Mesothelial cell of epicardium (in vitro differentiated cells): Measurements from ENCODE around the gene GSG1L. TPM values are rescaled to one million over a fixed set of nuclear protein-coding genes. Genes with fewer than 3 reads are reported as not detected.

Experiments used
- DNase-seq, 2 experiments: peaks; one replicate each; pipeline ENCODE4 v3.0.0; 2021; ENCODE audit warnings: low spot score in 2 of 2; ENCODE audit not compliant: unreplicated experiment in 2 of 2
- H3K27ac Mint-ChIP-seq: 2 replicates; pipeline ENCODE4 v1.8.0; 2021; ENCODE audit warnings: mixed read lengths
- H3K27me3 Mint-ChIP-seq: 2 replicates; pipeline ENCODE4 v1.8.0; 2021; ENCODE audit warnings: low read depth, mixed read lengths
- H3K36me3 Mint-ChIP-seq: 2 replicates; pipeline ENCODE4 v1.8.0; 2021; ENCODE audit warnings: mixed read lengths
- H3K4me1 Mint-ChIP-seq: 2 replicates; pipeline ENCODE4 v1.8.0; 2021; ENCODE audit warnings: mixed read lengths
- H3K4me3 Mint-ChIP-seq: 2 replicates; pipeline ENCODE4 v1.8.0; 2021; ENCODE audit warnings: mild to moderate bottlenecking, moderate library complexity, mixed read lengths
- H3K9me3 Mint-ChIP-seq: 2 replicates; pipeline ENCODE4 v1.8.0; 2021; ENCODE audit warnings: mixed read lengths
- CTCF ChIP-seq: fragments of 200-600 bp; sonication (generic); IDR thresholded peaks from one replicate; pipeline ENCODE4 v1.5.0; 2021; ENCODE audit warnings: antibody characterized with exemption; ENCODE audit not compliant: unreplicated experiment
- total RNA-seq: library from RNA; stranded (reverse); gene quantifications from 3 replicates; pipeline ENCODE4 v1.2.1, GENCODE V29; 2021

GSG1L gene
- total RNA-seq, 1 donor from 2014 or later: 1.7 TPM

- TF ChIP-seq CTCF: no peak
- Mint-ChIP-seq H3K9me3 (no peaks in the 10 kb centered on the region), H3K36me3 (no peaks in the 10 kb centered on the region), H3K4me3 (no peak overlapping the region), H3K27me3 (peaks cover 28% of the 10 kb centered on the region), H3K4me1 (no peaks in the 10 kb centered on the region), H3K27ac (no peak overlapping the region)
- DNase-seq: no peak
Measured at GRCh38 chr16:27798241-27798640, 265.3 kb downstream of the GSG1L start.

GRCh38 chr16:27795992-27796614 lies 267.4 kb downstream of the GSG1L start:
- peak; percentile 58 to 81 for DNase-seq
- no peak overlapping the region for H3K4me3 Mint-ChIP-seq
- H3K27ac Mint-ChIP-seq: no peak overlapping the region
- no peaks in the 10 kb centered on the region for H3K36me3 Mint-ChIP-seq
- no peaks in the 10 kb centered on the region for H3K9me3 Mint-ChIP-seq
- TF ChIP-seq CTCF: no peak
- H3K27me3 Mint-ChIP-seq: peaks cover 11% of the 10 kb centered on the region
- H3K4me1 Mint-ChIP-seq: peaks cover 2% of the 10 kb centered on the region

- H3K27me3 Mint-ChIP-seq: peaks cover 5% of the 10 kb centered on the region
- H3K36me3 Mint-ChIP-seq: no peaks in the 10 kb centered on the region
- no peak for TF ChIP-seq CTCF
- H3K27ac Mint-ChIP-seq: no peak overlapping the region
- DNase-seq: no peak
- no peak overlapping the region for H3K4me3 Mint-ChIP-seq
- H3K4me1 Mint-ChIP-seq: peaks cover 2% of the 10 kb centered on the region
- no peaks in the 10 kb centered on the region for H3K9me3 Mint-ChIP-seq
Measured at GRCh38 chr16:27793249-27793622, 270.3 kb downstream of the GSG1L start.

- H3K4me3 Mint-ChIP-seq: no peak overlapping the region
- peaks cover 2% of the 10 kb centered on the region for H3K4me1 Mint-ChIP-seq
- peaks cover 3% of the 10 kb centered on the region for H3K27me3 Mint-ChIP-seq
- no peaks in the 10 kb centered on the region for H3K9me3 Mint-ChIP-seq
- no peak for TF ChIP-seq CTCF
- DNase-seq: no peak
- H3K27ac Mint-ChIP-seq: no peak overlapping the region
- no peaks in the 10 kb centered on the region for H3K36me3 Mint-ChIP-seq
Measured at GRCh38 chr16:27792486-27793248, 270.8 kb downstream of the GSG1L start.

- Mint-ChIP-seq H3K27me3 (peaks cover 3% of the 10 kb centered on the region), H3K4me3 (no peak overlapping the region), H3K9me3 (no peaks in the 10 kb centered on the region), H3K36me3 (no peaks in the 10 kb centered on the region), H3K27ac (no peak overlapping the region), H3K4me1 (peaks cover 2% of the 10 kb centered on the region)
- no peak for TF ChIP-seq CTCF
- DNase-seq: no peak
Measured at GRCh38 chr16:27791404-27791719, 272.2 kb downstream of the GSG1L start.
